DOHH2 (cell line): ENCODE measurements around the gene RNASEH2C.
"Not testable (repeated sequence)": the region's sequence is repeated elsewhere in the genome, so short reads cannot be mapped to it uniquely, and the experiment has no call there.

Source experiments
- EZH2phosphoT487 ChIP-seq: fragments of 200-600 bp; sonication (generic); IDR thresholded peaks from 2 replicates; pipeline ENCODE4 v1.6.1; 2017; ENCODE audit warnings: borderline replicate concordance, mild to moderate bottlenecking, antibody characterized with exemption, low read length, moderate library complexity, mixed read lengths
- TF ChIP-seq, protein P1 (sequence below): fragments of 200-600 bp; sonication (generic); IDR thresholded peaks from one replicate; pipeline ENCODE4 v1.5.1; 2014; ENCODE audit warnings: antibody characterized with exemption, mild to moderate bottlenecking, low read depth, low read length; ENCODE audit not compliant: poor library complexity, severe bottlenecking

DNA sequence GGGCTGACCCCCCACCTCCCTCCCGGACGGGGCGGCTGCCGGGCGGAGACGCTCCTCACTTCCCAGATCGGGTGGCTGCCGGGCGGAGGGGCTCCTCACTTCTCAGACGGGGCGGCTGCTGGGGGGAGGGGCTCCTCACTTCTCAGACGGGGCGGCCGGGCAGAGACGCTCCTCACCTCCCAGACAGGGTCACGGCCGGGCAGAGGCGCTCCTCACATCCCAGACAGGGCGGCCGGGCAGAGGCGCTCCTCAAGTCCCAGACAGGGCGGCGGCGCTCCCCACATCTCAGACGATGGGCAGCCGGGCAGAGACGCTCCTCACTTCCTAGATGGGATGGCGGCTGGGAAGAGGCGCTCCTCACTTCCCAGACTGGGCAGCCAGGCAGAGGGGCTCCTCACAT is 42.2 kb upstream of the RNASEH2C start:
- TF ChIP-seq, protein P1, sequence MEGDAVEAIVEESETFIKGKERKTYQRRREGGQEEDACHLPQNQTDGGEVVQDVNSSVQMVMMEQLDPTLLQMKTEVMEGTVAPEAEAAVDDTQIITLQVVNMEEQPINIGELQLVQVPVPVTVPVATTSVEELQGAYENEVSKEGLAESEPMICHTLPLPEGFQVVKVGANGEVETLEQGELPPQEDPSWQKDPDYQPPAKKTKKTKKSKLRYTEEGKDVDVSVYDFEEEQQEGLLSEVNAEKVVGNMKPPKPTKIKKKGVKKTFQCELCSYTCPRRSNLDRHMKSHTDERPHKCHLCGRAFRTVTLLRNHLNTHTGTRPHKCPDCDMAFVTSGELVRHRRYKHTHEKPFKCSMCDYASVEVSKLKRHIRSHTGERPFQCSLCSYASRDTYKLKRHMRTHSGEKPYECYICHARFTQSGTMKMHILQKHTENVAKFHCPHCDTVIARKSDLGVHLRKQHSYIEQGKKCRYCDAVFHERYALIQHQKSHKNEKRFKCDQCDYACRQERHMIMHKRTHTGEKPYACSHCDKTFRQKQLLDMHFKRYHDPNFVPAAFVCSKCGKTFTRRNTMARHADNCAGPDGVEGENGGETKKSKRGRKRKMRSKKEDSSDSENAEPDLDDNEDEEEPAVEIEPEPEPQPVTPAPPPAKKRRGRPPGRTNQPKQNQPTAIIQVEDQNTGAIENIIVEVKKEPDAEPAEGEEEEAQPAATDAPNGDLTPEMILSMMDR, result not testable (repeated sequence)
- TF ChIP-seq EZH2phosphoT487, result not testable (repeated sequence)
